HEK293T (cell line): ENCODE data around the gene TUBB4B.

ENCODE experiments used
- CTCF ChIA-PET: fragments of 350-600 bp; formaldehyde crosslinking; extraction: SDS; loops from one replicate; lab custom pipeline; 2021; ENCODE audit warnings: antibody characterized with exemption, inconsistent platforms; lab: Yijun Ruan, JAX
- POLR2A ChIA-PET: fragments of 350-600 bp; formaldehyde crosslinking; extraction: SDS; loops from one replicate; lab custom pipeline; 2020; ENCODE audit warnings: antibody characterized with exemption, inconsistent platforms; lab: Yijun Ruan, JAX
- DNase-seq: peaks from one replicate; pipeline ENCODE4 v3.0.0; 2012; ENCODE audit warnings: mixed read lengths; ENCODE audit errors: extremely low spot score
- ARNT ChIP-seq: fragments of 450-650 bp; IDR thresholded peaks from 2 replicates; pipeline ENCODE4 v1.6.1; 2017; ENCODE audit warnings: mild to moderate bottlenecking
- BHLHE40 ChIP-seq: fragments of 450-650 bp; IDR thresholded peaks from 2 replicates; pipeline ENCODE4 v1.6.1; 2016; ENCODE audit warnings: mild to moderate bottlenecking, moderate library complexity, borderline replicate concordance
- CTBP1 ChIP-seq: fragments of 450-650 bp; IDR thresholded peaks from 2 replicates; pipeline ENCODE4 v1.6.1; 2016; ENCODE audit warnings: borderline replicate concordance
- ELF4 ChIP-seq: fragments of 450-650 bp; IDR thresholded peaks from 2 replicates; pipeline ENCODE4 v1.6.1; 2017; ENCODE audit warnings: antibody characterized with exemption
- FOXA1 ChIP-seq: fragments of 450-650 bp; IDR thresholded peaks from 2 replicates; pipeline ENCODE4 v1.6.1; 2016; ENCODE audit warnings: mild to moderate bottlenecking
- FOXK2 ChIP-seq: fragments of 450-650 bp; IDR thresholded peaks from 2 replicates; pipeline ENCODE4 v1.6.1; 2016; ENCODE audit warnings: mild to moderate bottlenecking
- FOXM1 ChIP-seq: fragments of 450-650 bp; IDR thresholded peaks from 2 replicates; pipeline ENCODE4 v1.6.1; 2017; ENCODE audit warnings: mild to moderate bottlenecking, borderline replicate concordance
- HDGF ChIP-seq: fragments of 450-650 bp; IDR thresholded peaks from 2 replicates; pipeline ENCODE4 v1.6.1; 2017; ENCODE audit warnings: antibody characterized with exemption, borderline replicate concordance
- L3MBTL2 ChIP-seq: fragments of 450-650 bp; conservative IDR thresholded peaks from 2 replicates; pipeline ENCODE4 v1.6.1; 2016; ENCODE audit warnings: mild to moderate bottlenecking
- LEF1 ChIP-seq: fragments of 450-650 bp; IDR thresholded peaks from 2 replicates; pipeline ENCODE4 v1.6.1; 2017; ENCODE audit warnings: mild to moderate bottlenecking, borderline replicate concordance
- NFRKB ChIP-seq: fragments of 450-650 bp; IDR thresholded peaks from 2 replicates; pipeline ENCODE4 v1.6.1; 2016; ENCODE audit warnings: mild to moderate bottlenecking, moderate library complexity
- PKNOX1 ChIP-seq: fragments of 450-650 bp; IDR thresholded peaks from 2 replicates; pipeline ENCODE4 v1.6.1; 2016
- SP1 ChIP-seq: fragments of 450-650 bp; IDR thresholded peaks from 2 replicates; pipeline ENCODE4 v1.6.1; 2017
- SUZ12 ChIP-seq: fragments of 450-650 bp; IDR thresholded peaks from 2 replicates; pipeline ENCODE4 v1.6.1; 2016; ENCODE audit warnings: mild to moderate bottlenecking
- TARDBP ChIP-seq: fragments of 450-650 bp; IDR thresholded peaks from 2 replicates; pipeline ENCODE4 v1.6.1; 2016
- ZNF384 ChIP-seq: fragments of 450-650 bp; IDR thresholded peaks from 2 replicates; pipeline ENCODE4 v1.6.1; 2016

TUBB4B gene

GRCh38 chr9:137247135-137247915 is 6.2 kb downstream of the TUBB4B start:
- CTCF ChIA-PET, result no interaction called here
- POLR2A ChIA-PET, result interaction anchor here (0.9 kb wide), 1 partner anchor 118 kb away, joined by 3 read pairs; no protein-coding TSS in a partner anchor
- DNase-seq, result no peak
- TF ChIP-seq FOXK2, result no peak
- TF ChIP-seq LEF1, result no peak
- TF ChIP-seq BHLHE40, result no peak

- TF ChIP-seq HDGF (no peak), FOXM1 (no peak), ARNT (no peak), ELF4 (no peak), PKNOX1 (no peak), L3MBTL2 (no peak), LEF1 (no peak), BHLHE40 (no peak)
- CTCF ChIA-PET, result no interaction called here
- POLR2A ChIA-PET, result interaction anchor here (0.9 kb wide), 1 partner anchor 118 kb away, joined by 3 read pairs; no protein-coding TSS in a partner anchor
- DNase-seq, result no peak
Measured at GRCh38 chr9:137247916-137248175, 6.8 kb downstream of the TUBB4B start.

- no peak for DNase-seq
- TF ChIP-seq FOXA1 (no peak), HDGF (no peak), FOXM1 (no peak), SP1 (no peak), SUZ12 (no peak), CTBP1 (no peak), TARDBP (no peak), NFRKB (no peak), PKNOX1 (no peak), ARNT (no peak), ZNF384 (no peak), ELF4 (no peak), L3MBTL2 (no peak), BHLHE40 (no peak), LEF1 (no peak), FOXK2 (no peak)
- POLR2A ChIA-PET, result interaction anchor here (1.3 to 8.8 kb wide), 2 partner anchors 8 to 10 kb away, joined by 3 to 90 read pairs; partner anchors contain the start of gene TUBB4B
- CTCF ChIA-PET, result interaction anchor here (0.6 kb wide), 1 partner anchor 12 kb away, joined by 3 read pairs; no protein-coding TSS in a partner anchor
Measured at GRCh38 chr9:137250329-137251193, 9.5 kb downstream of the TUBB4B start.

- ChIA-PET CTCF (interaction anchor here (0.6 kb wide), 1 partner anchor 11 kb away, joined by 3 read pairs; no protein-coding TSS in a partner anchor), POLR2A (interaction anchor here (8.8 kb wide), 1 partner anchor 11 kb away, joined by 90 read pairs; the partner anchor contains the start of gene TUBB4B)
- TF ChIP-seq L3MBTL2 (no peak), TARDBP (no peak), FOXM1 (no peak), CTBP1 (no peak), HDGF (no peak), BHLHE40 (no peak), LEF1 (no peak), FOXK2 (no peak)
- DNase-seq, result no peak
Measured at GRCh38 chr9:137251194-137251461, 10.0 kb downstream of the TUBB4B start, which contains the start of gene STPG3. TSS of gene STPG3 (plus strand) at chr9:137251286. CDS start at chr9:137251287, 1 bp downstream.

- ChIA-PET POLR2A (interaction anchor here (8.8 kb wide), 1 partner anchor 11 kb away, joined by 90 read pairs; the partner anchor contains the start of gene TUBB4B), CTCF (interaction anchor here (0.6 kb wide), 1 partner anchor 10 kb away, joined by 3 read pairs; no protein-coding TSS in a partner anchor)
- DNase-seq, result no peak
- TF ChIP-seq ELF4 (no peak), LEF1 (no peak), SP1 (no peak), FOXM1 (no peak), ARNT (no peak), TARDBP (no peak), FOXK2 (no peak), NFRKB (no peak), CTBP1 (no peak), ZNF384 (no peak)
Measured at GRCh38 chr9:137251490-137252268, 10.6 kb downstream of the TUBB4B start.
